HG02642 (cell line): ENCODE results near the gene ASAP2.

ENCODE experiments used
- ATAC-seq: cut with Tn5 transposase; IDR thresholded peaks from one replicate; pipeline ENCODE4 v1.9.1; 2021; ENCODE audit warnings: mild to moderate bottlenecking; ENCODE audit not compliant: unreplicated experiment, poor library complexity

The ASAP2 gene

GRCh38 chr2:9179572-9180201, 26.9 kb upstream of the ASAP2 start:
- no peak for ATAC-seq

- ATAC-seq, result no peak
Measured at GRCh38 chr2:9184361-9184760, 22.3 kb upstream of the ASAP2 start.

- no peak for ATAC-seq
Measured at GRCh38 chr2:9187620-9188214, 18.9 kb upstream of the ASAP2 start.

GRCh38 chr2:9188823-9189222, 17.8 kb upstream of the ASAP2 start:
- no peak for ATAC-seq

GRCh38 chr2:9189901-9190300, 16.7 kb upstream of the ASAP2 start:
- no peak for ATAC-seq

GRCh38 chr2:9191041-9191481, 15.6 kb upstream of the ASAP2 start:
- ATAC-seq, result no peak

GRCh38 chr2:9192712-9193111, 13.9 kb upstream of the ASAP2 start:
- no peak for ATAC-seq

GRCh38 chr2:9194352-9194751, 12.3 kb upstream of the ASAP2 start:
- no peak for ATAC-seq

GRCh38 chr2:9196637-9197036, 10.0 kb upstream of the ASAP2 start:
- ATAC-seq, result no peak

GRCh38 chr2:9197916-9198315, 8.7 kb upstream of the ASAP2 start:
- no peak for ATAC-seq

- no peak for ATAC-seq
Measured at GRCh38 chr2:9199716-9200632, 6.6 kb upstream of the ASAP2 start.

- no peak for ATAC-seq
Measured at GRCh38 chr2:9200633-9201015, 6.0 kb upstream of the ASAP2 start.

- ATAC-seq, result no peak
Measured at GRCh38 chr2:9201185-9201891, 5.3 kb upstream of the ASAP2 start.

GRCh38 chr2:9203006-9203405, 3.6 kb upstream of the ASAP2 start:
- ATAC-seq, result no peak

- ATAC-seq, result no peak
Measured at GRCh38 chr2:9203876-9204275, 2.7 kb upstream of the ASAP2 start.

GRCh38 chr2:9204939-9205338, 1.7 kb upstream of the ASAP2 start:
- ATAC-seq, result no peak

GRCh38 chr2:9205486-9205885, 1.1 kb upstream of the ASAP2 start:
- ATAC-seq, result no peak

- ATAC-seq, result peak; percentile 29
Measured at GRCh38 chr2:9206991-9207640, 504 bp downstream of the ASAP2 start.

GRCh38 chr2:9207641-9208311, 1.2 kb downstream of the ASAP2 start:
- no peak for ATAC-seq

- ATAC-seq, result no peak
Measured at GRCh38 chr2:9208875-9209274, 2.3 kb downstream of the ASAP2 start.
